LNCAP (cell line): ENCODE data around the gene MPPED2.

Experiments used
- CTCF ChIP-seq: fragments of 450-650 bp; IDR thresholded peaks from 2 replicates; pipeline ENCODE4 v1.5.1; 2017; ENCODE audit warnings: mild to moderate bottlenecking

The MPPED2 gene

GRCh38 chr11:30560206-30561106 is 25.7 kb downstream of the MPPED2 start:
- no peak for TF ChIP-seq CTCF

- TF ChIP-seq CTCF = no peak
Observed at GRCh38 chr11:30559004-30559403, 27.1 kb downstream of the MPPED2 start.

GRCh38 chr11:30553521-30554110 is 32.5 kb downstream of the MPPED2 start:
- no peak for TF ChIP-seq CTCF

- no peak for TF ChIP-seq CTCF
Observed at GRCh38 chr11:30552839-30553238, 33.3 kb downstream of the MPPED2 start.

GRCh38 chr11:30550022-30550542 is 36.1 kb downstream of the MPPED2 start:
- TF ChIP-seq CTCF = no peak

- no peak for TF ChIP-seq CTCF
Observed at GRCh38 chr11:30549565-30549964, 36.6 kb downstream of the MPPED2 start.

GRCh38 chr11:30546334-30546733 is 39.8 kb downstream of the MPPED2 start:
- TF ChIP-seq CTCF = no peak
